Stimulated activated CD4-positive, alpha-beta T cell treated with anti-CD3 and anti-CD28 coated beads, Interleukin-4, amount 100 ng/mL, for 1 hour (primary cell): ENCODE results near the gene DACT2.
"Not testable (repeated sequence)": the region's sequence is repeated elsewhere in the genome, so short reads cannot be mapped to it uniquely, and the experiment has no call there.

Experiments
- DNase-seq: peaks from one replicate; pipeline ENCODE4 v3.0.0-alpha.2; 2020

DACT2 gene, protein sequence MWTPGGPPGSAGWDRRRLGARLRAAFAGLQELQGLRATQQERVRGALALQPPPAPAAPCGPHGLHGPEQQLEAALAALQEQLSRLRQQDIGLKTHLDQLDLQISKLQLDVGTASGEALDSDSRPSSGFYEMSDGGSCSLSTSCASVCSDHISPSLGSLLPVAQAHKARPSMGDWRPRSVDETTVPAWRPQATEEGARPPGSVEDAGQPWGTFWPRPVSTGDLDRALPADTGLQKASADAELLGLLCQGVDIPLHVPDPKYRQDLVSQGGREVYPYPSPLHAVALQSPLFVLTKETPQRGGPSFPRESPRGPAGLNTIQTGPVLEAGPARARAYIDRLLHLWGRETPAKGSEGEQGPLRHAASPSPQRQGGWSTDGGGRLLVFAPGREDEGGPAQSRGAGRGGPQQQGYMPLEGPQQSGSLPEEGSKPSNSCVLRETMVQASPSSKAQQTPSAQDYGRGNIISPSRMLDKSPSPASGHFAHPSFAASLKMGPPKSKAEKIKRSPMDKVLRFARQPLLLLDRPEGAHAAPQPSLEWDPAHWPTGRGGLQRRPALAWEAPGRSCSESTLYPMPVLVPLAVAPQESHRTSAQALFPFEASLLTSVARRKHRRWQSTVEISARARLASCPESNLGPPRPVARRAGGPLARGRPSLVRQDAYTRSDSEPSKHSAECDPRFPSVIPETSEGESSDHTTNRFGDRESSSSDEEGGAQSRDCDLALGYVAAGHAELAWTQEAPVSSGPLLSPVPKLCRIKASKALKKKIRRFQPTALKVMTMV

DNA sequence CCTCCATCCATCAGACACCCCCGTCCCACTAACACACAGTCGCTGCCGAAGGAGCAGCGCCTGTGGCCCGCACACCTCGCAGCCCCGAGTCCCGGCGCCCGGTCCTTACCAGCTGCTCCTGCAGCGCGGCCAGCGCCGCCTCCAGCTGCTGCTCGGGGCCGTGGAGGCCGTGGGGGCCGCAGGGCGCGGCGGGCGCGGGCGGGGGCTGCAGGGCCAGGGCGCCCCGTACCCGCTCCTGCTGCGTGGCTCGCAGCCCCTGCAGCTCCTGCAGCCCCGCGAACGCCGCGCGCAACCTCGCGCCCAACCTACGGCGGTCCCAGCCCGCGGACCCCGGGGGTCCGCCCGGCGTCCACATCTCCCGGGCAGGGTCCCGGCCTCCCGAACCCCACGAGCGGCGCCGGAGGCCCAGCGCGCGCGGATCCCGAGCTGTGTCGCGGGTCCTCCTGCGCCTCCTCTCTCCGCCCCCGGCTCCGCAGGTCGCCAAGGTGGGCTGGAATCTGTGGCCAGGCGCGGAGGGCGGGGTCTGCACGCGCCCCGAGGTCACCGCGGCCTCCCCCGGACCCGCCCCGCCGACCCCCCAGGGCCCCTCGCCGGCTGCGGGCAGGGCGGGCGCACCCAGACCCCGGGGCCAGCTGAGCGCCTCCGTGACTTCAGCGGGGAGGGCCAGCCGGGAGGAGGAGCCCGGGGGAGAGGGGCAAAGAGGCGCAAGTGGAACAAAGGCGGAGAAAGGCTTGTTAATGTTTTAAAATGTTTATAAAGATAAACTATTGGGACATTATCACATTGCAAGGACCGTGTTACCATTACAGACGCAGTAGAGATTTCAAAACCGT, at the start of gene DACT2:
TSS of gene DACT2 (minus strand) at position 499 of the 833 bp plus-strand sequence. CDS start at position 355, 144 bp downstream.
- no peak for DNase-seq

DNA sequence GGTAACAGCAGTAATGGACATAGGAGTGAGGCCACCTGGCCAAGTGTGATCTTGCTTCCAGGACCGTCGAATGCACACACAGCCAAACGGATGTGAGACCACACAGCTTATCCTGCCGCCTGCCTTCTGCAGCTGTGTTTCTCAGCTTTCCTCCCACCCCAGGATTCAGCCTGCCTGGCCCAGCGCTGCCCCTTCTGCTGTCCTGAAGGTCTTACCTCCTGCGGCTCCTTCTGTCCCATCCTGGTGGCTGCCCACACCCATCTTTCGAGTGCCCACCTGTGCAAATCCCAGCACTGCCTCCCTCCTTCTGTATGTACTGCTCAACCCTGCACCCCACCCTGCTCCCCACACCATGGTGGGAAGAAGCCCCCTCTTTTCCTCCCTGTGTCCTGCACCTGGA, 49.4 kb upstream of the DACT2 start:
- no peak for DNase-seq

DNA sequence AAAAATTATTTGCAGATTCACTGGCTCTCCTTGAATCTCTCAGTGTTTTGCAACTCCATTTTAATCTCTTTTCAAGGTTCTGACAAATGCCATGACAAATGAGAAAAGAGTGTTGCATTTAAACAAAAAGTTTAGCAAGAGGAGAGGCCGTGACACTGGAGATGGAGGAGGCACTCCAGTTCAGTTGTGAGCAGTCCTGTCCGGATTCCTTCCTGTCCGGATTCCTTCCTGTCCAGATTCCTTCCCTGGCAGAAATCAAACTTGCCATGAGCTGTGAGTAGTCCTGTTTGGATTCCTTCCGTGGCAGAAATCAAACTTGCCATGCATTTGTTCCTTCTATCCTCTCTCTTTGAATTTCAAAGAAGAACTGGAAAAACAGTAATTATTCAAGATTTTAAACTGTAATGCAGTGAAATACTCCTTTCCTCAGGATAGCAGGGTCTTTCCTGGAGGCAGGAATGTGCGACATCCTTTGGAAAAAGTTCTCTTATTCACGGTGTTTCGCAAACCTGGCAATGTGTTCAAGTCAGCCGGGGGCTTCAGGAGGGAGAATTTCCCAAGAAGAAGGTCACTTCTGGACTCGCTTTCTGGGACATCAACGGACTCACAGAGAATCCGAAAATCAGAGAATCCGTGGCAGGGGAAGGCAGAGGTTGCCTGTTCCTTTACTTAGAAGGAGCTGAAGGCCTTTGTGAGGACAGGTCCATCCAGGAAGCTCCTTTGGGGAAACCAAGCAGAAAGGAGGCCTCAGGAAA, 48.7 kb upstream of the DACT2 start:
- no peak for DNase-seq

DNA sequence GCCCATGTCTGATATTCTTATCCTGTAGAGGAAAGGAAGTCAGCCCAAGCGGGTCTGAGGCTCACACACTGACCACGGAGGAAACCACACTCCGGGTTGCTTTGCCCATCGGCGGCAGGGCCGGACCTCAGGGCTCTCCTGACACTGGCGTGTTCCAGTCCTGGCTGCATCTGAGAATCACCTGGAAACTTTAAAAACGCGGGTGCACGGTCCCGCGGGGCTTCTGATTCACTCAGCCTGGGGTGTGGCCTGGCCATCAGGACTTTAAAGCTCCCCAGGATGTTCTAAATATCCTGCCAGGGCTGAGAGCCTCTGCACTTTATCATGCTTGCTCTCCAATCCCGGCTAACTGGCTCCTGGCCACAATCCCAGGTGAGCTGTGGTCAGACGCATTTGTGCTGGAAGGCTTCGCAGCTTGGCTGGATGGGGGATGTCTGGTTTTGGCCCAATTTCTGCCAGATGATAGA, 47.7 kb upstream of the DACT2 start:
- no peak for DNase-seq

DNA sequence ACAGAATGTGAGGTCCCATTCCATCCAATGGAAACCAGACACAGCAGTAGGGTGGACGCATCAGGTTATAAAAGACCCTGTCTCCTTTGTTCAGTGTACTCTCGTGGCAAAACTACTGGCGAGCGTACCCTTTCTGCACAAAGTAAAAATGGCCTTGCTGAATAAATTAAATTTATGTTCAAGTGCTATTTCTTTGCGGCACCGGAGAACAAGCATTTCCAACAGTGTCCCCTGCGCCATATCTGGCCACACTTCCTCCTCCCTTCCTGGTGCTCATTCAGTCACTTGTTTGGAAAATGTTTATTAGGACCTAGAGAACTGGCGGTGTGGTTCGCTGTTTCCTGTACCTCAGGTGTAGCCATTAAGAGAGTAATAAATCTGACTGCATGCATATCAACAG, 46.9 kb upstream of the DACT2 start:
- no peak for DNase-seq

DNA sequence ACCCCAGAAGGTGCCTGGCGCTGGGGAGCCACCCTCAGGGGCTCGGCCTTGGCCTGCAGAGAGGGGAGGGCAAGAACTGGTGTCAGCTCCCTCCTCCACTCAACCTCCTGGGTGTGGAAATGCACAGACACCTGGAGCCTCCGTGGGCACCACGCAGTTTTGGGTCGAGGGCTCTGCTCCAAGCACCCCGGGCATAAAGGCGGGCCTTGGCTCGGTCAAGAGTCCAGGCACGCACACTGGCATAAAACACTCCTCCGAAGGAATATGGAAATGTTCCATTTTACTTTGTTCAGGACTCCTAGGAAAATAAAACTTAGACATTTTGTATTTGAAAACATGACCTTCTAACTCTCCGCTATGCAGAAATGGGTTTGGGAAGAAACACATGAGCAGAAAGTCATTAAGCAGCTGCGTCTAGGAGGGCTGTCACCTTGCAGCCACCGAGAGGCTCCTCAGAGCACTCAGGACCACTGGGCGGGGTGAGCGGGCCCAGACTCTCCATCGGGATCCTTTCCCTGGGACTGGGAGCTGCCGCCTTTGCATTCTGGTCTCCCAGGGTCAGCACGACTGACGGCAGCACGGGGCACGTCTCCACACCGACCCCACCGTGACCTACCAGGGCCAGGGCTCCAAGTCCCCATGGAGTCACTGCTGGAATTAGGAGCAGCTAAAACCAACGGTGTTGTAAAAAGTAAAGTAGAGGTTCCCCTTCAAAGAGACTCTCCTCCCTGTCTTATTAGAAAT, 46.0 kb upstream of the DACT2 start:
- no peak for DNase-seq

DNA sequence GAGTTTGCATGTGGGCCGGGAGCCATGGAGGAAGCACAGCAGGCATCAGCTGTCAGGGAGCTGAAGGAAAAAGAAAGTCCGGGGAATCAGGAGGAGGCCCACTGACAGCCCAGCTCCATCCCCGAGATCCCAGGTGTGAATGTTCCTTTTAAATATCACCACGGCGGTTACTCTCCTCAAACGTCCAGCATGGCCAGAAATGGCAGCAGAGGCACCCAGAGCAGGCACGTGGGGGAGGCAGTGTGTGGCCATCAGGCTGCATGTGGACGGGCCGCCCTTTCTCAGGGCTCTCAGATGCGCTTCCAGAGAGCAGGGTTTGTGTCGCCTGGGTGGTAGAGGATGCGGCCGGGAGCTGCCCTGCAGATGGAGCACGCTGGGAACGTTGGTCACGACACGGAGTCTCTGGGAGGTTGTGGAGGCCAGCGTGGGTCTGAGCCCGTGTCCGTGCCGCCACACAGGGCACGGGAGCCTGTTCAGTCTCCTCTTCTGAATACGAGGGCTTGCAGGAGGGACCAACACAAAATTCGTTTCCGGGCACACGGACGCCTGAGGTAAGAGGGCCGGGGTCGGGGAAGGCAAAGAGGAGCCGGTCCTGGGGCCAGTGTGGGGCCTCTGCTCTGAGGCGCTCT, 45.3 kb upstream of the DACT2 start:
- DNase-seq = no peak

DNA sequence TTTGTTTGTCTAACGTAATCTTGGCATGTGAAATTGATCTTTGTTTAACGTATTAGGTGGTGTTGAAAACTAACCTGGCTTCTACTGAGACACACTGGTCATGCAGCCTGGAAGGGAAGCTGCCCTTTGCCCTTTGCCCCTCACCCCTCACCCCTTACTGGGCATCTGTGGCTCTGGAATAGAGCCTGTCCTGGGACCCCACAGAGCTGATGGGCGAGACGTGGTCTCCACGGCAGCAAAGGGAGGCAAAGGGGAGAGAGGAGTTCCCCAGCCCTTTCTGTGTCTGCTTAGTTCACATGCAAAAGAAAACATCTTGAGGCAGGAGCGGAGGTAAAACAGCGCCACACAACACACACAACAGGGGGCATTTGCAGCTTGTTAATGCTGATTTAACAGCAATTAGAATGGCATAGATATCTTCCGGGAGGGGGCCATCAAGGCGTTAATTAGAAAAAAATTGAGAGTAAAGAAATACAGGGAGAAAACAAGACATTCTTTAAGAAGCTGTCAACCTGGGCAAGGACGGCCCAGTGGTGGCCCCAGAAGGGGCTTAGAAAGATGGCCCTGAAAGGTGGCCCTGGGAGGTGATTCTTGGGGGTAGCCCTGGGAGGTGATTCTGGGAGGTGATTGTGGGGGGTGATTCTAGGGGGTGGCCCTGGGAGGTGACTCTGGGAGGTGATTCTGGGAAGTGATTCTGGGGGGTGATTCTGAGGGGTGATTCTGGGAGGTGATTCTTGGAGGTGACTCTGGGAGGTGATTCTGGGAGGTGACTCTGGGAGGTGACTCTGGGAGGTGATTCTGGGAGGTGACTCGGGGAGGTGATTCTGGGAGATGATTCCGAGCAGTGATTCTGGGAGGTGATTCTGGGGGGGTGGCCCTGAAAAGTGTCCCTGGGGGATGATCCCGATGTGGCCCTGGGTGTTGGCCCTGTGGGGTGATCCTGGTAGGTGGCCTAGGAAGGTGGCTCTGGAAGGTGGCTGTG, 44.5 kb upstream of the DACT2 start:
- DNase-seq = no peak

DNA sequence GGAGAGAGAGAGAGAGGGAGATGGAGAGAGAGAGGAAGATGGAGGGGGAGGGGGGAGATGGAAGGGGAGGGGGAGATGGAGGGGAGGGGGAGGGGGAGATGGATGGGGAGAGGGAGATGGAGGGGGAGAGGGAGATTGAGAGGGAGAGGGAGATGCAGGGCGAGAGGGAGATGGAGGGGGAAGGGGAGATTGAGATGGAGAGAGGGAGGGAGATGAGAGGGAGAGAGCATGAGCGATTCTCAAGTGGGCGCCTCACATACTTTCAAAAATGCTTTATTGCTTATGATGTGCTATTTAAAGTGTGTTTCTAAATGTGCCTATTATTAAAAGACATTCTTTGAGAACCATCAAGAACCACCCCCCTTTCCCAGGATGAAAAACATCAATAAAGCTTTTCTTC, 43.7 kb upstream of the DACT2 start:
- no peak for DNase-seq

DNA sequence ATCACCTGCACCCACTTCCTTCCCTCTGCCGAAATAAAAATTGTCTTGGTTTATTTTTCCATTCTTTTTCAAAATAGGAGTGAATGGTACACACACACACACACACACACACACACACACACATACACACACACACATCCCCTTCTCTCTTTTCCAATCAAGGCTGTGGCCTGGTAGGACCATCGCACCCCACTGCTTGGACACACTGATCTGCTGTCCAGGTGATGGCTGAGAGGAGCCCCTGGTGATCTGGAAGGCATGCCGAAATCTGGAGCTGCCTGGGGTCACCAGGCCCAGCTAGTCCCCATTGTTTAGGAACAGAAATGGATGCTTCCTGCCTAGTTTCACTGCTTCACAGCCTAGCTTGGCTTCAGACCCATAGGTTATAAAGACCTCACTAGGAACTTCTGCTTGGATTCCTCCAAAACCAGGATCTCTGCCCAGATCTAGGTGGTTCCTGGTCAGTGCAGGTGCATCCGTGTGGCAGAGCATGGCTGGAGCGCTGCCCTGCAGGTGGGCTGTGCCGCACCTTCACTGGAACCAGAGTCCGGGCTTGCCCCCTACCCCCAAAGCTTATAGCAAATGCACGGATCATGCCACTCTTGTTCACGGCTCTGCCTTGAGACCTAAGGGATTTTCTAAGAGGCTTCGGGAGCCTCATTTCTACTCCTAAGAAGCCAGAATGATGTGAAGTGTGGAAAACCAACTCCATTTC, 42.9 kb upstream of the DACT2 start:
- DNase-seq = no peak

DNA sequence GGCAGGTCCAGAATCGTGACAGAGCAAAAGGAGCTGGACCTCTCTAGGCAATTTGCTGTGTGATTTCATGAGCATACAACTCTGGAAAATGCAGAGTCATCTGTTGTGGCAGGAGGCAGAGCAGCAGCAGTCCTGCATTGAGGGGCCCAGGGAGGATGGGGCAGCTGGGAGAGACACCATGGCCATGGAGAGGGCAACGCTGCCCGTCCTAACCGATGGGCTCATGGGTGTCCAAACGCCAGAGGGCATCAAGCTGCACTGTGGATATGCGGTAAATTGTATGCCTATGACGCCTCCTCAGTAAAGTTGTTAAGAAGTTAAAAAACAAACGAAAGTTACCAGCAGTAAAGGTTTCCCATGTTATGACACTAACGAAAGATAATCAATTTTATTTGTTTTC, 42.2 kb upstream of the DACT2 start:
- DNase-seq = no peak

DNA sequence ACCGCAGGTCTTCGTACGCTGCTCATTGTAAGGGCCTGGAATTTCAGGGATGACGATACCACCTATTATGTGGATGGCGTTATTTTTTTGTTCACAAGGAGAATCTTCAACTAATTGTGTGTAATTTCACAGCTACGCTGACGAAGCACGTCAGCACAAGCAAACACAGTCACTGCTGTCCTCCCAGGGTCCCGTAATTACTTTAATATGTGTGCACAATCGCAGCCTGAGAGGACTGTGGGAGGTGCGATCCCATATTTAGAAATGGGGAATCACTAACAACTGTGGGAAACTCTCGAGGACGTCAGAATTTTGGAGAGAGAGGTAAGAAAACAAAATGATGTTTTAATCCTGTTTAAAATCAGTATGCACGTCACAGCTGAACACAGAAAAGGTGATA, 40.2 kb upstream of the DACT2 start:
- DNase-seq = no peak

DNA sequence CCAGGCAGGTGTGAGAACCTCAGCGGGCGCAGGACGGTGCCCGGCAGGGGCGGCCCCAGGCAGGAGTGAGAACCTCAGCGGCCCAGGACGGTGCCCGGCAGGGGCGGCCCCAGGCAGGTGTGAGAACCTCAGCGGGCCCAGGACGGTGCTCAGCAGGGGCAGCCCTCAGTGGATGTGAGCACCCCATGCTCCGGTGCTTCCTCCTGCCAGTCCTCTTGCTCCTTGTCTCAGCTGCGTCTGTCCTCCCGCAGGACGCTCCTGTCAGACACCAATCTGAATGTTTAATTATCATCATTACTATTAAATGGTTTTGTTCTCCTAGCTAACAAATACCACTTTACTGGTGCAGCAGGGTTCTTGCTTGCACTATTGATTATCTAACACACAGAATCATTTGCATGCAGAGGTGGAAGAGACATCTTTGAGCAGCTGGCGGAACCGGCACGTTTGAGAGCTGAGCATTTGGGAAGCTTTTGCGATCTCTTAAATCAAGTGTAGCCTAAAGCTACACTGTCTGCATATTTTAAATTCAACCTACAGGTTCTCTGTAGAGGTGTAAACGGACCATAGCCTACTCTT, 39.4 kb upstream of the DACT2 start:
- DNase-seq = no peak

DNA sequence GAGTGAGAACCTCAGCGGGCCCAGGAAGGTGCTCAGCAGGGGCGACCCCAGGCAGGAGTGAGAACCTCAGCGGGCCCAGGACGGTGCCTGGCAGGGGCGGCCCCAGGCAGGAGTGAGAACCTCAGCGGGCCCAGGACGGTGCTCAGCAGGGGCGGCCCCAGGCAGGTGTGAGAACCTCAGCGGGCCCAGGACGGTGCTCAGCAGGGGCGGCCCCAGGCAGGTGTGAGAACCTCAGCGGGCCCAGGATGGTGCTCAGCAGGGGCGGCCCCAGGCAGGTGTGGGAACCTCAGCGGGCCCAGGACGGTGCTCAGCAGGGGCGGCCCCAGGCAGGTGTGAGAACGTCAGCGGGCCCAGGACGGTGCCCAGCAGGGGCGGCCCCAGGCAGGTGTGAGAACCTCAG, 37.3 kb upstream of the DACT2 start:
- not testable (repeated sequence) for DNase-seq

DNA sequence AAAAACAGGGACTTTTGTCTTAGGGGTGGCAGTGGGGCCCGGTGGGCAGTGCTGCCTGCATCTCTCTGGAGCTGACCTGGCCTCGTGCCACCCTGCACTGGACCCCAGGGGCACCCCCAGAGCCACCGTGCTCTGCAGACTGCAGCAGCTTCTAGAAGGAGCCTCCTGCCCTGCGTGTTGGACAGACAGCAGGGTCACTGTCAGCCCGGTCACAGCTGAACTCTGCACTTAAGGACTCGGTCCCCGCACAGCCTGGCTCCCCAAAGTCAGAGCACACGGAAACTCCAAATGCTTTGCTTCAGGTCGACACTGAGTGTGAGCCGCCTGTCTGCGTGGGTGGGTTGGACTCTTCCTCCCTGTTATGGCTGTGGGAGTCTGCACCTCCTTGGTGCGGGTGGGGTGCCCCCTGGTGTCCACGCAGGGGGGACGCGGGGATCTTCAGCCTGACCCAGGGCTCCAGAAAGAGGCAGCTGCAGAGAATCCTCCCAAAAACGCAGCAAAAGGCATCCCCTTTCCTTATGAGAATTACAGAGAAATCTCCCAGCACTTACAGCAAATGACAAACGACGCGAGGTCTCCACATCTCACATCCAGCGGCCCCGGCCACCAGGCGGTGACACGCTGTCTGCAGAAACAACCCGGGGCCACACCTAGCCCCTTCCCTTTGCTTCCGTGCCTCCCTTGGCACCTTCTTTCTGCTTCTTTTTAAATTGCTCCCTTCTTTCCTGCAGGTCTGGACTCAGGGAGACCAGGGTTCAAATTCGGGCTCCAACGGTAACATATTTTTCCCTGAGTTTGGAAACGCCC, 36.3 kb upstream of the DACT2 start:
- no peak for DNase-seq

DNA sequence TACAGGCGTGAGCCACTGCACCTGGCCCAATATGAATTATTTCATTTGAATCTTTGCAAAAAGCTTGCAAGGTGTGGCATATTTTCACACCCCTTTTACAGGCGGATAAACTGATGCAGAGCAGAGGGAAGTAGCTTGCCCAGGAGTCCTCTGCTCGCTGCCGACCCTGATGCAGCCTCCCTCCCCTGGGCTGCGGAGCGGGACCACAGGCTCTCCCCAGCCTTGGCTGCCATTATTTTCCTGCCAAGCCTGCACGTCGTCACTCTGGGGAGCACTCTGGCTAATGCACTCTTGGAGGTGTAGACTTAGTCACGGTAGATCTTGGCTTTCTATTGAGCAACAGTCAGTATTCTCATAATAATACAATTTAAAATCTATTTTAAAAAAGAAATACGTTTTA, 34.8 kb upstream of the DACT2 start:
- DNase-seq = no peak

DNA sequence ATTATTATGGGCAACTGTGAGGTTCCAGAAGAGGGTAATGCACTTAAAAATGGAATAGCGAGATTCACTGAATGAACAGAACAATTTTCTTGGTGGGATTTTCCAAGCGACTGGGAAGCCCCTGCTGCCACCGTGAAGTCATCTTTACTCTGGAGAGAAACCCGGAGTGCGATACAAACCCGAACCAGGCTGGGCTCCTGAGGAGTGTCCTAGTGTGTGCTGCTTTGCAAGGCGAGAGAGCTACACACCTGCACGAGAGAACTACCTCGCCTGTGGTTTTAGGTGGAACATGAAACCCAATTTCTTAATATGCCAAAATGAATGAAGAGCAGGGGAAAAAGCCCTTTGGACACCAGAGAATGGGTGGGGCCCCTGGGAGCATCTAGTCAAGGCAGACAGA, 33.5 kb upstream of the DACT2 start:
- no peak for DNase-seq

DNA sequence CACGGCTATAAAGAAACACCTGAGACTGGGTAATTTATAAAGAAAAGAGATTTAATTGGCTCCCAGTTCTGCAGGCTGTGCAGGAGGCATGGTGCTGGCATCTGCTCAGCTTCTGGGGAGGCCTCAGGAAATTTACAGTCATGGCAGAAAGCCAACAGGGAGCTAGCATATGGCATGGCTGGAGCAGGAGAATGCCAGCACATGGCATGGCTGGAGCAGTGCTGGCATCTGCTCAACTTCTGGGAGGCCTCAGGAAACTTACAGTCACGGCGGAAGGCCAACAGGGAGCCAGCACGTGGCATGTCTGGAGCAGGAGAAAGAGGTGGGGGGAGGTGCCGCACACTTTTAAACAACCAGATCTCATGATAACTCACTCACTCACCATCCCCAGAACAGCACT, 32.5 kb upstream of the DACT2 start:
- DNase-seq = no peak
